HG03457 (cell line): Measurements from ENCODE around the gene DHRS12.

ENCODE experiments used
- ATAC-seq: cut with Tn5 transposase; IDR thresholded peaks from one replicate; pipeline ENCODE4 v1.9.1; 2021; ENCODE audit warnings: moderate number of reproducible peaks; ENCODE audit not compliant: unreplicated experiment

Gene DHRS12

DNA sequence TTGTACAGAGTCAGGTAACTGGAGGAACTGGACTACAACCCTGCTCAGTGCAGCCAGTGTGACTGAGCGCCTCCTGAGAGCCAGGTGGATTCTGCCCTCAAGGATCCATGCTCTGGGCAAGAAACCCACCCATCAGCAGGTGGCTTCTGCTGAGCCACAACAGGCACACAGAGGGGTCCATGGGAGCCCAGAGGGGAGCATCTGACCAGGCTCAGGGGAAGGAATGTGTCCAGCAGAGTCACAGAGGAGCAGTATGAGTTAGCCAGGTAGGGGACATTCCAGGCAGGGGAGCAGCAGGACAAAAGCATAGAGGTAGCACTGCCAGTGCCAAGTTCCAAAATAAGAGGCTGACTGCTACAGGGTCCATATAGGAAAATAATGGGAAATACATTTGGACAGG, 19.9 kb downstream of the DHRS12 start:
- ATAC-seq: no peak

DNA sequence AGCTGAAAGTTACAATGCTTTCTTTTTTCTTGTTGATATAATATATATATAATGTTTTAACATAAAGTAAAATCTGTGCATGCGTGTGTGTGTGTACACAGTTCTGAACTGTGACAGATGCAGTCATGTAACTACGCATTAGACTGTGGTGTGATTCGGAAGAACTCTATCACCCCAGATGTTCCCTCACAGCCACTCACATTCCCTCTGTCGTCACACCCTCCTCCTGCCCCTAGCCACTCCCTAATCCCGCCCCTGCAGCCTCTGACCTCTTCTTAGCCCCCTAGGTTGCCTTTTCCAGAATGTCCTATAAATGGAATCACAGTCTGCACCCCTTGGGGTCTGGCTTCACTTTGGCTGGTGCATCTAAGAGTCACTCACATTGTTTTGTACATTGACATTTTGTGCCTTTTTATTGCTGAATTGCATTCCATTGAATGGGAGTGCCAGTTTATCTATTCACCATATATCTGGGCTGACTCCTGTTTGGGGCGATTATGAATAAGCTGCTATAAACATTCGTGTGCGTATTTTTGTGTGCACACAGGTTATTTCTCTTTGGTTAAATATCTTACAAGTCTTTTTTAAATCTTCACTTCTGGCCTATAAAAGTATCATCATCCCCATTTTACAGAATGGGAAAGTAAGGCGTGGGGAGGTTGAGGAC, 20.4 kb downstream of the DHRS12 start:
- ATAC-seq: no peak

DNA sequence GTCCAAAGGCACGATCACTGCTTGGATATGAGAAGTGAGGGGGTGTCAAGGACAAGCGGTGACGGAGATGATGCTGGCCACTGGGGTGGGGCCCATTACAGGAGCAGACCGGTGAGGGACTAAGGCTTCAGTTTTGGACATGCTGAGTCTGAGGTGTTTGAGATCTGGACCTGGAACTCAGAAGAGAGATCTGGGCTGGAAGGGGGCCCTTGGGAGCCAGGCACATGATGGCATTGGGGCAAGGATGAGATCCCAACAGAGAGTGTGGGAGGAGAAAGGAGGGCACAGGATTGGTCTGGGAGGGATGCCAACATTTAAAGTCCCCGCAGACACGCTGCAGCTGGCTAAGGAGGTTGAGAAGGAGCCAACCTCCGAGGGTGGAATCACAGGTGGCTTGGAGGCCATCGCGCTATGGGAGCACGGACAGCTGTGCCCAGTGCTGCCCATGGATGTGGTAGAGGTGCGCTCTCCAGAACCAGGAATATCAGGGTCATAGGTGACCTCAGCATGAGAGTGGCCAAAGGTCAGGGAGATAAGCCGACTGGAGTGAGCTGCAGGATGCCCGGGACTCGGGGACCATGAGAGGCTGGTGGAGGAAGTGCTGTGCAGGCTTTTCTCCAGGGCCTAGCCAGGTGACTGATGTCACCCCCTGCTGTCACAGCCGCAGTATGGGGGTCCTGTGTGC, 21.8 kb downstream of the DHRS12 start:
- no peak for ATAC-seq

DNA sequence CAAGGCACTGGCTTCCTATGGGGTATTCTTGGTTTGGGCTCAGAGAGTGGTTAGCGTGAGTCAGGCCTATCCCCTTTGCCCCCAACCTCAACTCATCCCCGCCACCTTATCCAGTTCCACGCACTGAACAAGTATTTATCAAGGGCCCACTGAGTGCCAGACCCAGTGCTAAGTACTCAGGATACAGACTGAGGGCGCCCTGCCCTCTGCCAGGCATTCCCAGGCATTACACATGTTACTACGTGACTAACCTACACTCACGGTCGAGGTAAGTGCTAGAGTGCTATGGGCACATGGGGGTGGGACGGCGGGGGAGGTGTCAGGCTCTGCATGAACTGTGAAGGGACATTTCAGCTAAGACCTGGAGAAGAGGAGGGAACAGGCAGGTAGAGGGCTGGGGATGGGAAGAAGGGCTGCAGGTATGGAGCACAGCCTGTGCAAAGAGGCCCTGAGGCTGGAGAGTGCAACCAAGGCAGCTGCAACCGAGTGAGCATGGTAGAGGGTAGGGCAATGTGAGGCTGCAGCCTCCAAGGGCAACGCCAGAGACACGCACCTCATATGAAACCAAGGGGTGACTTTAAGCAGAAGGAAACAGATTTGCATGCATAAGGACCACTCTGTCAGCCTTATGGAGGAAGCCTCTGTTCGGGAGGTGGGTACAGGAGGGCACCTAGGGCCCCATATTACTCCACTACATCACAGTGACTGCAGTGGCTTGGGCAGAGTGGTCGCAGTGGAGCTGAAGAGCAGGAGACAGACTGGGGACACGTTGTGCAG, 22.5 kb downstream of the DHRS12 start:
- no peak for ATAC-seq

DNA sequence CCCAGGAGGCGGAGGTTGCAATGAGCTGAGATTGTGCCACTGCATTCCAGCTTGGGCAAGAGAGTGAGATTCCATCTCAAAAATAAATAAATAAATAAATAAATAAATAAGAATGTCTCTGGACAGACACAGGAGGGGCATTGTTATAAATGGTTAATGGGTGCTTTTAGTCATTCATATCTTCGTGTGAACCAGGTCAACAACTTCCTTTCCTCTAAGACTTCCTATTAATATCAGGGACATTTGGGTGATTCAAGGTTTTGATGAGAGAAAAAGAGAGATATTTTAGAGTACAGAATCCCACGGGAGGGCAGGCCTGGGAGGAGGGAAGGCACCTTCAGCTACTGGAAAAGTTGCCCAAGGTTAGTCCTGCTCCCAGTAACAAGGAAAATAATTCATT, 23.9 kb downstream of the DHRS12 start:
- ATAC-seq: no peak

DNA sequence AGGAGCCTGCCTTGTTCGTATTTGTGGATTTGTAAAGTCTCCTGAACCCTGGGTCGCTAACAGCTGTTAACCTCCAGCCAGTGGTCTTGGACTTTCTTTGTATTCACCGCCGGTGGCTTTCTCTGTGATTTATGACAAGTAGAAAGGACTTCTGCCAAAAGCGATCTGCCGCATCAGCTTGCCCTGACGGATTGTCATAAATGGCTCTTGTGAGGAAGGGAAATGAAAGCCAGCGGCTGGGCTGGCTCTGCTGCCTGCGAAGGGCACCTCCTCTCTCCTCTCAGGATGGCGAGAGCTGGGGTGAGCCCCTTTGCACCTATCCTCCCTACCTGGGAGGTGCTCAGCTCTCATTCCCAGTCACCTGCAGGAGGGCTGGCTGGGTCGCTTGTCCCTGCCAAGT, 25.6 kb downstream of the DHRS12 start:
- no peak for ATAC-seq

DNA sequence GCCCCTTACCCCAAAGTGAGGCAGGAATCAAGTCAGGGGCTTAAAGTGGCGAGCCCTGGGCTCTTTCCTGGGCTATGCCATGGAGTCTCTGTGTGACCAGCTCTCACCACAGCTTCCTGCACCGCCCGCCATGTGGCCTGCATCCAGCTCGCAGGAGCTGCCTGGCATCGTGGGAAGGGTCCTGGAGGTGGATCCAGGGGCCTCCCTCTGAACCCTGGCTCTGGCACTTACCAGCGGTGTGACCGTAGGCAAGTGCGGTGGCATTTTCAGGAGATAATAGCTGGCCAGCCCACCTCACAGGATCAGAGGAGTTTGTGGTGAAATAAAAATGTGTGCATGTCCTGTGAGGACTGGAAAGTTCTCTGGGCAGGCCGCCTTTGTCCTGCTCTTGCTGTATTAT, 26.0 kb downstream of the DHRS12 start:
- no peak for ATAC-seq

DNA sequence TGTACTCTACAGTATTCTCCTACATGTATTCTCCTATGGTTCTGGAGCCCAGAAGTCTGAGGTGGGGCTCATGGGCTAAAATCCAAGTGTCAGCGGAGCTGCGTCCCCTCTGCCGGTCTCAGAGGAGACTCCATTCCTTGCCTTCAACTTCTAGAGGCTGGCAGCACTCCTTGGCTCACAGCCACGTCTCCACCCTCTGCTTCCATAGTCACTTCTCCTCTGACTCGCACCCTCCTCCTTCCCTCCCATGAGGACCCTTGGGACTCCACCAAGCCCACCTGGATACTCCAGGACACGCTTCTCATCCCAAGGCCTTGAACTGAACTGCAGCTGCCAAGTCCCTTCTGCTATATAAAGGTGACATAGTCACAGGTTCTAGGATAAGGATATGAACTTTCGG, 27.8 kb downstream of the DHRS12 start:
- no peak for ATAC-seq

DNA sequence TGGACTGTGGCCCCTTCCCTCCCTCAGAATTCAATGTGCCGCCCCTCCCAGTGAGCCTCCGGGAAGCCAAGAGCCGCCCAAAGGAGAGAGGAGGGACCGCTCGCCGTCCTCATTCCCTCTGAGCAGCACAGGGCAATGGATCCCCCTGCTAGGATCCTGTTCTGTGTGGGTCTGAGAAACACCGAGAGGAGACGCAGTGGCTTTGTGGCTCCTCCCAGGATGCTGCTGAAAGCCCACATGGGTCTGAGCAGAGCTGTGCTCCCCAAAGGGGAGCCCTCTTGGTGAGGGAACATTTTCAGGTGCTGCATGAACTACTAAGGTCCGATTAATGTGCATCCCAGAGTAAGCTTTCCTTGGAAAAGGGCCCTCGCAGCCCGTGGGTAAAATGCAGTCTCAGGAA, 30.4 kb downstream of the DHRS12 start:
- ATAC-seq: no peak

DNA sequence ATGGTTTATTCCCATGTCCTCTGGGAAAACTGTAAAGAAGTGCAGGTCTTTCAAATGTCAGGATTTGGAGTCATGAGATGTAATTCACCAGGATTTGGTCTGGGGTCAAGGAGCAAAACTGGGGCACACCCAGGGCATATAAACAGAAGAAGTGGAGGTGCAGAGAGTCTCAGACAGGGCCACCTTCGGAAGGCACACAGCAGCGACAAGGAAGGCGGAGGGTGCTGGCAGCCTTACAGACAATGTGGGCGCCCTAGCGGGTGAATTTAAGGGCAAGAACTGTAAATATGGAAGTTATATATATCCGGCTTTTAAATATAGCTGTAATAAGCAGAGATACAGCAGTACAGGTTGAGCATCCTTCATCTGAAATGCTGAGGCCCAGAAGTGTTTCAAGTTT, 31.2 kb downstream of the DHRS12 start:
- no peak for ATAC-seq

DNA sequence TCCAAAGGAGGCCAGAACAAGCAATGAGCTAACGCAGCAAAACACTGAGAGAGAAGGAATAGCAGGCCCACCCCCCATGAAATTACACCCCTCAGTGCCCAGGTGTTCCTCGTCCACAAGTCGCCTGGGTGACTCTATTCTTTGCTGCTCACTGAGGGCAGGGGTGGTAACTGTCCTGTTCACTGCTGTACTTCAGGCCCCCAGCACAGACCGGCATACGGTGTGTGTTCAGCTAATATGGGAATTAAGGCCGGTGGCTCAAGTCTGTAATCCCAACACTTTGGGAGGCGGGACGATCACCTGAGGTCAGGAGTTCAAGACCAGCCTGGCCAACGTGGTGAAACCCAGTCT, 31.9 kb downstream of the DHRS12 start:
- no peak for ATAC-seq

DNA sequence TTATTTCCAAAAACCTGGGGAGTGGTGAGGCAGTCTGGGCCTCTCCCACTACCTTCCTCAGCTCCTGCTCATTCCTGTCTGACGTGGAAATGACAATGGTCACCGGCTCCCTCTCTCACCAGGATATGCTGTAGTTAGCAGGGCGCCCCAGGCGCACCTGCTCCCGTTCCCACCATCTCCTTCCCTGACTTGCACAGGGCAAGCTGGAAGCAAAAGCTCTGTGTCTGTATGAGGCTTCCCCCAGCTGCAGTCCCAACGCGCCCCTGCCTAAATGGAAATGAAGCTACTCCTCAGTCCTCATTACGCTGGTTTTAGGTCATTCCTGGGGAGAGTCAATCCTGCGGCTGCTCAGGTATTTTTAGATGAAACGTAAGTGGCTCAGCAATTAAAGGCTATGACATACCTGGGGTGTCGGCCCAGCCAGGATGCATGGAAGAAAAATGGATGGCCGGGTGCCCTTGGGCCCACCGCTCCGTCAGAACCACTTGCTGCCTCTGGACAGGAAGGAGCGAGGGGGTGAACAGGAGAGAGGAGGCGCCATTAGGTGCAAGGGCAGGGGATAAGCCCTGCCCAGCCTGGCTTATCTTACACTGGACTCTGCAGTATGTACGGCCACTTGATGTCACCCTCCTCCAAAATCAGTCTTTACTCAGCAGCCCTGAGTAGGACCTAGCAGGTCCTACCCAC, 32.4 kb downstream of the DHRS12 start:
- ATAC-seq: no peak

DNA sequence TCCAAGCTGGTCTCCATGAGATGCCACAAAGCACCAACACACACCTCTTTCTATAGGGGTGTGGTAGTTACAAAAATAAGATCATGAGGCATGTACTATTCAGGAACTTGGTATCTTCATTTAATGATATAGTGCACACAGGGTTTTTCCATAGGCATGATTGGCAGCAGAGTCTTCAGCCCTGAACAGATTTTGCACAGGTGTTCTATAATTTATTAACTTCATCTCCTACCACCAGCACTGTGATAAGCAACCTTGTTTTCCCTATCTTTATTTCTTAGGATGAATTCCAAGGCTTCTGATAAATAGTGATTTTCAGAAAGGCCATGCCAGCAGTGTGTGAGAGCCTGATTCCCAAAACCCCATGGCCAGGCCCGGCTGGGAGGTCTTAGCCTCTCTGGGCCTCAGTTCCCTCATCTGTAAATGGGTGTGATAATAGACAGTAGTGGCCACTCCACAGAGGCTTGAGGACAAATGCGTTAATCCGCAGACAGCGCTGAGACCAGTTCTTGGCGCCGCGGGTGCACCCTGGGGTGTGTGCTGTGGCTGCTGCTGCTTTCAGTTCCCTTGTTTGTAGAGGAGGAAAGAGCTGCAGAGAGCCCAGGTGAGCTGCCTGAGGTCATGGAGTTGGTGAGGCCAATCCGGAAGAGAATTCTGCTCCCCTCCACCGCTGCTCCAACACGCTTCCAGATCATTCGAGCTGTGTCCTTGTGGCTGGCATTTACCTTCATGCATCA, 33.1 kb downstream of the DHRS12 start:
- ATAC-seq: no peak

DNA sequence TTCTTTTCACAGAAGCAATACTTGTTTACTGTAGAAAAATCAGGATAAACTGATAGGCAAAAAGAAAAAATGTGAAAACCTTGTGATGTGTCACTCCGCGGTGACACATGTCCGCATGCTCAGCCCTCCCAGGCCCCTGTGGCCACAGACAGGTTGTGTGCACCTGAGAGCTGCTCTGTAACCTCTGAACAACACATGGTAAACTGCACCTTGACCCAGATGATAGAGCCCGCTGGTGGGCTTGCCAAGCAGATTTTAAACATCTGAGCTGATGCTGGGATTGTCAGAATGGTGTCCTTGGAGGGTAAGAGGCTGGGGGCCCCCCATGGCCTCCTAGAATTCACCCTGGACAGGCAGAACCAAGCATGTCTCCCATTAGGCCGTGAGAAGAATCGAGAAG, 33.8 kb downstream of the DHRS12 start:
- ATAC-seq: no peak

DNA sequence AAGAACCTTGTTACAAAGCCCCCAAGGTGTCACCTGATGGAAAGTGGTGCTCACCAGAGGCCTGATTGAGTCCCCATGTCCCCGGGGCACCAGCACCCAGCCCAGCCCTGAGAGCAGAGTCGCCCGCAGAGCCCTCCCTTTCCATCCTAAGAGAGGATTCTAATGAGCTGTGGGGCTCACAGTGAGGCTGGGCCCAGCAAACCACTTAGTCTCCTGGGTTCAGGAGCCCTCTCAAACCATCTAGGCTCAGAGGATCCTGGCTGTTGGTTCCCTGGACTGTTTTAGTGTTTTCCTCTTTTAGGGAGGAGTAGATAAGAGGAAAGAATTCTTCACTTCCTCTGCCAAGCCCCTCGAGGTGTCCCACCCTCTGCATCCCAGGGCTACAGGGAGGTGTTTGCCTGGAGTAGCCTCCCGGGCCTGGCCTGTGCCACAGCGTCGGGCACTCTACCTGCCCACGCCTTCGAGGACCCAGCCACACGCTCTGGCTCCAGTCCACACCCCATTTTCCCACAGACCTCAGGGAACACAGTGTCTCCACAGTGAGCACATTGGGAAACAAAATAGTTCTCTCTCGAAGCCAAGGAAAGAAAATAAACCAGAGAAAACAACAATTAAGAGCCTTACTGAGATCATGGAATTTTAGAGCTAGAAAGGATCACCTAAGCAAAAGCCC, 34.4 kb downstream of the DHRS12 start:
- ATAC-seq: no peak

DNA sequence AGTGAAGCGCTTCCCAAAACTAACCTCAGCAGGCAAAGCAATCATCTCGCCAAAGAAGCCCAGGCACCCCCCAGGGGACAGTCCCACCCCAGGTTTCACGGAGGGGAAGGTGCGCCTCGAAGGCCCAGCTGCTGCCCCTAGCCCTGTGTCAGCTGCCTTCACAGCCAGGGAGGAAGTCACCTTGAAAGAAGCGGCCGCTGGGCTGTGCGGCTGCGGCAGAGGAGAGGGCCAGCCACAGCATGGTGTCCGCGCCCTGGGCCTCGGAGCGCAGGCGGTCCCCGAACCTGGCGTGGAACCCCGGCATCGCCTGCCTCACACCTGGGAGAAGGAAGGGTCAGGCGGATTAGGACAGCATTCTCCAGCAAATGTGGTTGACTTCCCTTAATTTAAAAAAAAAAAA, 35.0 kb downstream of the DHRS12 start:
- no peak for ATAC-seq

DNA sequence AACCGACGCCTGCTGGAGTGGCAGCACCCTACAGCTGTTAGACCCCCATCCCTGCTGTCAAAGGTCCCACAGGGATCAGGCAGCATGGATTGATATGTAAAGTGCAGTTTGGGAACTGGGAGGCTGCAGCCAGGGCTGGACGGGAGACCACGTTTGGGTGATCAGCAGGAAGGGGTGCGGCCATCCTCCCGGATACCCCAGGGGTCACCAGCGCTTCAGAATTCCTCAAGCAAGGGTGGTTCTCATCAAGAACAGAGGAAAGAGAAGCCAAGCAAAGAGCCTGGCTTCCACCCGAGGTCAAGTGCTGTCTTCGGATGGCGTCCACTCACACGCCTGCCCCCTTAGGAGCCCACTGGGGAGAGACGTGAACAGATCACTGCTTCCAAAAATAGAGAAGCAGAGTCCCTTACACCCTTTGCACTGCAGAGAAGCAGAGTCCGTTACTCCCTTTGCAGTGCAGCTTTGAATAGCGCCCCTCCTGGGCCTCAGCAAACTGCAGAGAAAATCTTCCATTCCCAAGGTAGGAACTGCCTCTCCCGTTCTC, 35.5 kb downstream of the DHRS12 start:
- no peak for ATAC-seq

DNA sequence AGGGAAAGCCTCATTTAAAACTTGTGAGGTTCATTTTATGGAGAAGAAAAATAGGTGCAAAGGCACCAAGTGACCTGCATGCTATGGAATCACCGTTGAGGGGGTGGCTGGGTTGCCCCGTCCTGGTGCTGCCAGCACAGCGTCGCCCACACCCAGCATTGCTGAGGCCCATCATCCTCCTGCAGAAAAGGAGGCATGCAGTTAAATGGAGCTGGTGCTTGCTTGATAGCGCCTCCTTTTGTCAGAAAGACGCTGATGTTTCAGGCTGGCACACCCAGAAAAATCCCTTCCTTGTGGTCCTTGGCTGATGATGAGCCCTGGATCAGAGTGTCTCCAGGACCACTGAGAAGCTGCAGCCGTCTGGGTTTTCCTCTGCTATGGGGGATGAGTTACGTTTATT, 36.9 kb downstream of the DHRS12 start:
- ATAC-seq: no peak

DNA sequence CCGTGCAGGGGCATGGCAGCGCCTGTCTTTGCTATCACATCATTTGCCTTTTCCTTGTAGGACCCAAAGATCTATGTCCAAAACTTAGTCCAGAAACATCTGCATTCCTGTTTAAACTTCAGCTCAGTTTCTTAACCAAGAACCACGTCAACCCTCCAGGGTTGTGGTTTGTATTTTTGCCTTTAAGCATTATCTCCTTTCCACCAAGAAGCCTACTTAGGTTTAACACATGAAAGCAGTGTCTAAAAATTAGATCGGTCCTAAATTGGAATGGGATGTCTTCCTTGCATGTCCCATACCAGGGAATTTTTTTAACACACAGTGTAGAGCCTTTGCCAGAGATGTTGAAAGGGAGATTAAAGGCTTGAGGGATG, 38.8 kb downstream of the DHRS12 start:
- no peak for ATAC-seq
